Daoy (cell line): ENCODE data around the gene GRID1. TPM values are rescaled to one million over a fixed set of nuclear protein-coding genes. Genes with fewer than 3 reads are reported as not detected.

Experiments used
- total RNA-seq: library from RNA; depleted of rRNA; stranded (reverse); fragments of >200 nt; shearing (Covaris generic); gene quantifications from 2 replicates; pipeline ENCODE4 v1.2.3, GENCODE V29; 2014; rRNA removed

GRID1 gene
- total RNA-seq, 1 experiment from 2014 or later = not detected

Other genes starting within 250 kb of the GRID1 start
- gene WAPL, start 155.0 kb upstream of the GRID1 start, total RNA-seq = 26.3 and 31.1 TPM in 2 replicates